Liver (tissue), 9 donors: ENCODE measurements around the gene KCNA5. TPM values are rescaled to one million over a fixed set of nuclear protein-coding genes. Genes with fewer than 3 reads are reported as not detected.

Experiments used
- DNase-seq: peaks from one replicate; pipeline ENCODE4 v3.0.0-alpha.2; 2017; ENCODE audit warnings: low spot score
- H3K27ac ChIP-seq, 2 donors: one replicate each; pipeline ENCODE4 v1.7.0; 2013; ENCODE audit warnings: inconsistent platforms in 2 of 2, low read length in 2 of 2, control low read depth in 1 of 2, low read depth in 1 of 2, mild to moderate bottlenecking in 1 of 2
- H3K27me3 ChIP-seq, 4 donors: one replicate each; pipeline versions ENCODE4 v1.6.1 to v1.7.0; 2013; ENCODE audit warnings: low read length in 3 of 4, inconsistent platforms in 1 of 4, mild to moderate bottlenecking in 1 of 4, moderate library complexity in 1 of 4; ENCODE audit not compliant: control insufficient read depth in 4 of 4, insufficient read depth in 4 of 4
- H3K36me3 ChIP-seq, 4 donors: one replicate each; pipeline versions ENCODE4 v1.6.1 to v1.7.0; 2013; ENCODE audit warnings: low read length in 3 of 4, mild to moderate bottlenecking in 3 of 4, low read depth in 1 of 4, moderate library complexity in 1 of 4; ENCODE audit not compliant: control insufficient read depth in 4 of 4, insufficient read depth in 3 of 4
- H3K4me1 ChIP-seq, 4 donors: one replicate each; pipeline versions ENCODE4 v1.6.1 to v1.7.0; 2013; ENCODE audit warnings: low read length in 3 of 4, mild to moderate bottlenecking in 3 of 4, moderate library complexity in 1 of 4; ENCODE audit not compliant: control insufficient read depth in 4 of 4, insufficient read depth in 4 of 4
- H3K4me3 ChIP-seq, 3 donors: one replicate each; pipeline versions ENCODE4 v1.6.1 to v1.7.0; 2013; ENCODE audit warnings: low read length in 3 of 3, control low read depth in 1 of 3, low read depth in 1 of 3, mild to moderate bottlenecking in 1 of 3
- H3K9ac ChIP-seq, 2 donors: one replicate each; pipeline ENCODE4 v1.7.0; 2013; ENCODE audit warnings: low read length in 2 of 2, mild to moderate bottlenecking in 2 of 2, moderate library complexity in 2 of 2, control low read depth in 1 of 2, low read depth in 1 of 2
- H3K9me3 ChIP-seq, 4 donors: one replicate each; pipeline versions ENCODE4 v1.6.1 to v1.7.0; 2013; ENCODE audit warnings: low read length in 3 of 4; ENCODE audit not compliant: control insufficient read depth in 4 of 4
- EGR1 ChIP-seq, 2 donors: IDR thresholded peaks; 2 replicates each; pipeline ENCODE4 v1.6.1; 2016 to 2018; ENCODE audit warnings: antibody characterized with exemption in 2 of 2, low read depth in 2 of 2
- FOXA1 ChIP-seq: IDR thresholded peaks from 2 replicates; pipeline ENCODE4 v1.6.1; 2016; ENCODE audit warnings: antibody characterized with exemption
- FOXA2 ChIP-seq: IDR thresholded peaks from 2 replicates; pipeline ENCODE4 v1.6.1; 2016; ENCODE audit warnings: antibody characterized with exemption
- GABPA ChIP-seq, 2 donors: IDR thresholded peaks in 1 of 2; conservative IDR thresholded peaks in 1 of 2; 2 replicates each; pipeline ENCODE4 v1.6.1; 2016; ENCODE audit warnings: antibody characterized with exemption in 2 of 2, mild to moderate bottlenecking in 1 of 2, moderate library complexity in 1 of 2
- HNF4A ChIP-seq, 2 donors: conservative IDR thresholded peaks; 2 replicates each; pipeline ENCODE4 v1.6.1; 2016; ENCODE audit warnings: antibody characterized with exemption in 2 of 2, mild to moderate bottlenecking in 2 of 2
- HNF4G ChIP-seq: IDR thresholded peaks from 2 replicates; pipeline ENCODE4 v1.6.1; 2016; ENCODE audit warnings: antibody characterized with exemption
- JUND ChIP-seq, 2 donors: IDR thresholded peaks; 2 replicates each; pipeline ENCODE4 v1.6.1; 2016; ENCODE audit warnings: antibody characterized with exemption in 2 of 2
- NR2F2 ChIP-seq: IDR thresholded peaks from 2 replicates; pipeline ENCODE4 v1.6.1; 2016; ENCODE audit warnings: antibody characterized with exemption
- RAD21 ChIP-seq, 2 donors: IDR thresholded peaks; 2 replicates each; pipeline ENCODE4 v1.6.1; 2016; ENCODE audit warnings: antibody characterized with exemption in 2 of 2, mild to moderate bottlenecking in 2 of 2
- RXRA ChIP-seq, 2 donors: IDR thresholded peaks; 2 replicates each; pipeline ENCODE4 v1.6.1; 2017 to 2018; ENCODE audit warnings: antibody characterized with exemption in 2 of 2, mild to moderate bottlenecking in 1 of 2
- SP1 ChIP-seq: IDR thresholded peaks from 2 replicates; pipeline ENCODE4 v1.6.1; 2018; ENCODE audit warnings: antibody characterized with exemption, mild to moderate bottlenecking
- TAF1 ChIP-seq: conservative IDR thresholded peaks from 2 replicates; pipeline ENCODE4 v1.6.1; 2016; ENCODE audit warnings: antibody characterized with exemption, mild to moderate bottlenecking
- YY1 ChIP-seq: IDR thresholded peaks from 2 replicates; pipeline ENCODE4 v1.6.1; 2016; ENCODE audit warnings: antibody characterized with exemption, mild to moderate bottlenecking
- WGBS: extraction: QIAGEN DNeasy Blood & Tissue Kit; methylation state at CpG from one replicate; pipeline ENCODE4 v1.1.7; 2013; 5-methylcytosine and 5-hydroxymethylcytosine counted together
- polyA plus RNA-seq, 2 donors: library from polyadenylated mRNA; stranded (reverse) in 1 of 2; unstranded in 1 of 2; fragments of 200-250 nt in 1 of 2; fragments of >200 nt in 1 of 2; fragmentation: Nextera tagmentation in 1 of 2; extraction: Ambion mirVana in 1 of 2; gene quantifications; one replicate each; pipeline versions ENCODE4 v1.2.1 to v1.2.3, GENCODE V29; 2013 to 2015
- total RNA-seq, 2 donors: library from RNA; depleted of rRNA; stranded (reverse); fragments of >200 nt; gene quantifications; one replicate each; pipeline ENCODE4 v1.2.3, GENCODE V29; 2014
- TF ChIP-seq, protein P1 (sequence below): IDR thresholded peaks from 2 replicates; pipeline ENCODE4 v1.6.1; 2016; ENCODE audit warnings: antibody characterized with exemption, mild to moderate bottlenecking
- TF ChIP-seq, protein P2 (sequence below): IDR thresholded peaks from 2 replicates; pipeline ENCODE4 v1.6.1; 2016; ENCODE audit warnings: antibody characterized with exemption
- TF ChIP-seq, protein P3 (sequence below): IDR thresholded peaks from 2 replicates; pipeline ENCODE4 v1.6.1; 2016; ENCODE audit warnings: antibody characterized with exemption
- TF ChIP-seq, protein P4 (sequence below): fragments of 150-350 bp; IDR thresholded peaks from 2 replicates; pipeline ENCODE4 v1.5.1; 2017; ENCODE audit warnings: improper control_type of control experiment, low read depth, low read length; ENCODE audit not compliant: missing input control
- TF ChIP-seq, protein P5 (sequence below): IDR thresholded peaks from 2 replicates; pipeline ENCODE4 v1.6.1; 2016; ENCODE audit warnings: antibody characterized with exemption
- donor health status: healthy.
- donor health status: healthy.
- donor health status: healthy.
- donor health status: healthy.
- donor health status: healthy.

The KCNA5 gene
- total and polyA plus RNA-seq, 4 donors: 0.09 to 0.42 (median 0.12) TPM; not detected in 1

DNA sequence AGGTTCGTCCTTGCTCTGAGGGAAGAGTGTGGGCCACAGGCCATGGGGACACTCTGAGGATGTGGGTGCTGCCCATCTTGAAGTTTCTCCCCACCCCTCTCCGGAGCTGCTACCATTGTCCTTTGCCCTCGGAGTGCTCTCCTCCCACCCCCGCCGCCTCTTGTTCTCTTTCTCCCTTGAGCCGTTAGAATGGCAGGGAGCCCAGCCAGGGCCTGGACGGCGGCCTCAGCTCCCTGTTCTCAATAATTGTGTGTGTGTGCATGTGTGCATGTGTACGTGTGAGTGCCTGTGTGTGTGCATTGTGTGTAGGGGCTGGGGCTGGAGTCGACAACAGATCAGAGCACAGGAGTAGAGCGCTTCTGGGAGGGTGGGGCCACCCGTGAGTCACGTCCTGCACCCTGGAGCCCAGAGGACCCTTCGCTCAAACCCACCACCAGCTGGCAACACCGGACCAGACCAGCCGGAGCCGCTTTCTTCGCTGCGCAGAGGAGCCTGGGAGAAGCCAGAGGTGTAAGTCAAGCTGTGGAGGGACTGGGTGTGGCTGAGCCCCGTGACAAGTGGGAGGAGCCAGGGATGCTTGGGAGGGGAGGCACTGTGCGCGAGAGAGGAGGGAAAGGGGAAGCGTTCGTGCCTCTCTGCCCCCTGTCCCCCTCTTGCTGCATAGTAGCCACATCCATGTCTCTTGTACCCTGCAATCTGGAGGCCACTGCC lies 25.9 kb upstream of the KCNA5 start:
- H3K27me3 ChIP-seq: no peaks in the 10 kb centered on the region
- H3K27ac ChIP-seq: no peak overlapping the region
- H3K36me3 ChIP-seq: no peaks in the 10 kb centered on the region
- no peak overlapping the region for H3K9ac ChIP-seq
- DNase-seq: no peak
- H3K4me3 ChIP-seq: no peak overlapping the region
- 75% methylated on average over 24 of the region's 24 CpGs for WGBS
- TF ChIP-seq NR2F2 (no peak), YY1 (no peak), FOXA2 (no peak), EGR1 (IDR thresholded peaks at IDR 0.05; ENCODE audit: low read depth in 2 of 2) (no peak), HNF4A (conservative IDR thresholded peaks at IDR 0.05) (no peak), GABPA (IDR thresholded peaks at IDR 0.05 in 1 of 2, conservative IDR thresholded peaks at IDR 0.05 in 1 of 2) (no peak)
- TF ChIP-seq, protein P1, sequence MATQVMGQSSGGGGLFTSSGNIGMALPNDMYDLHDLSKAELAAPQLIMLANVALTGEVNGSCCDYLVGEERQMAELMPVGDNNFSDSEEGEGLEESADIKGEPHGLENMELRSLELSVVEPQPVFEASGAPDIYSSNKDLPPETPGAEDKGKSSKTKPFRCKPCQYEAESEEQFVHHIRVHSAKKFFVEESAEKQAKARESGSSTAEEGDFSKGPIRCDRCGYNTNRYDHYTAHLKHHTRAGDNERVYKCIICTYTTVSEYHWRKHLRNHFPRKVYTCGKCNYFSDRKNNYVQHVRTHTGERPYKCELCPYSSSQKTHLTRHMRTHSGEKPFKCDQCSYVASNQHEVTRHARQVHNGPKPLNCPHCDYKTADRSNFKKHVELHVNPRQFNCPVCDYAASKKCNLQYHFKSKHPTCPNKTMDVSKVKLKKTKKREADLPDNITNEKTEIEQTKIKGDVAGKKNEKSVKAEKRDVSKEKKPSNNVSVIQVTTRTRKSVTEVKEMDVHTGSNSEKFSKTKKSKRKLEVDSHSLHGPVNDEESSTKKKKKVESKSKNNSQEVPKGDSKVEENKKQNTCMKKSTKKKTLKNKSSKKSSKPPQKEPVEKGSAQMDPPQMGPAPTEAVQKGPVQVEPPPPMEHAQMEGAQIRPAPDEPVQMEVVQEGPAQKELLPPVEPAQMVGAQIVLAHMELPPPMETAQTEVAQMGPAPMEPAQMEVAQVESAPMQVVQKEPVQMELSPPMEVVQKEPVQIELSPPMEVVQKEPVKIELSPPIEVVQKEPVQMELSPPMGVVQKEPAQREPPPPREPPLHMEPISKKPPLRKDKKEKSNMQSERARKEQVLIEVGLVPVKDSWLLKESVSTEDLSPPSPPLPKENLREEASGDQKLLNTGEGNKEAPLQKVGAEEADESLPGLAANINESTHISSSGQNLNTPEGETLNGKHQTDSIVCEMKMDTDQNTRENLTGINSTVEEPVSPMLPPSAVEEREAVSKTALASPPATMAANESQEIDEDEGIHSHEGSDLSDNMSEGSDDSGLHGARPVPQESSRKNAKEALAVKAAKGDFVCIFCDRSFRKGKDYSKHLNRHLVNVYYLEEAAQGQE: no peak
- TF ChIP-seq, protein P2, sequence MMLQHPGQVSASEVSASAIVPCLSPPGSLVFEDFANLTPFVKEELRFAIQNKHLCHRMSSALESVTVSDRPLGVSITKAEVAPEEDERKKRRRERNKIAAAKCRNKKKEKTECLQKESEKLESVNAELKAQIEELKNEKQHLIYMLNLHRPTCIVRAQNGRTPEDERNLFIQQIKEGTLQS: no peak
- no peaks in the 10 kb centered on the region for H3K9me3 ChIP-seq
- no peaks in the 10 kb centered on the region for H3K4me1 ChIP-seq

DNA sequence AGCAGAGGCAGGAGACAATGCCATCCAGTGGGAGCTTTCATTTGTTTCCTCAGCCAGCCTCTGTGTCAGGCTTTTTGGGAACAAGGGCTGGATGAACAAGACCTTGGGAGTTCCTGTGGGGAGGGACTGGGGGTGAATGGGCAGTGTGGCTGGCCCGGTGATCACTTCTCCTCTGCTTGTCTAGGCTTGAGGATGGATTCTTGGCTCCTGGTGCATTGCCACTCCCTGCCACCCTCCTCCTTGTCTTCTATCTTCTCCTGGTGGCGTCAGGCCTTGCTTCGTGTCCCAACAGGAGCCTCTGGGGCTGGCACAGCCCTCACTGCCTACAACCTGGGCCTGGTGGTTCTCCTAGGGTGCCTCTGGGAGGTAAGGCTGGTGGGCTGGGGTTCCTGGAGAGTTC lies 25.0 kb upstream of the KCNA5 start:
- Histone ChIP-seq H3K27me3 (no peaks in the 10 kb centered on the region), H3K36me3 (no peaks in the 10 kb centered on the region), H3K9ac (no peak overlapping the region), H3K4me1 (no peaks in the 10 kb centered on the region), H3K27ac (no peak overlapping the region), H3K4me3 (no peak overlapping the region), H3K9me3 (no peaks in the 10 kb centered on the region)
- no peak for DNase-seq
- WGBS: 71% methylated on average over 3 of the region's 3 CpGs
- TF ChIP-seq, protein P1: no peak
- TF ChIP-seq FOXA1: no peak
- no peak for TF ChIP-seq FOXA2
- TF ChIP-seq JUND (IDR thresholded peaks at IDR 0.05): no peak
- TF ChIP-seq SP1: no peak
- TF ChIP-seq, protein P2: no peak
- TF ChIP-seq, protein P3, sequence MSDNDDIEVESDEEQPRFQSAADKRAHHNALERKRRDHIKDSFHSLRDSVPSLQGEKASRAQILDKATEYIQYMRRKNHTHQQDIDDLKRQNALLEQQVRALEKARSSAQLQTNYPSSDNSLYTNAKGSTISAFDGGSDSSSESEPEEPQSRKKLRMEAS: no peak
- no peak for TF ChIP-seq EGR1 (IDR thresholded peaks at IDR 0.05; ENCODE audit: low read depth in 2 of 2)
- TF ChIP-seq, protein P4, sequence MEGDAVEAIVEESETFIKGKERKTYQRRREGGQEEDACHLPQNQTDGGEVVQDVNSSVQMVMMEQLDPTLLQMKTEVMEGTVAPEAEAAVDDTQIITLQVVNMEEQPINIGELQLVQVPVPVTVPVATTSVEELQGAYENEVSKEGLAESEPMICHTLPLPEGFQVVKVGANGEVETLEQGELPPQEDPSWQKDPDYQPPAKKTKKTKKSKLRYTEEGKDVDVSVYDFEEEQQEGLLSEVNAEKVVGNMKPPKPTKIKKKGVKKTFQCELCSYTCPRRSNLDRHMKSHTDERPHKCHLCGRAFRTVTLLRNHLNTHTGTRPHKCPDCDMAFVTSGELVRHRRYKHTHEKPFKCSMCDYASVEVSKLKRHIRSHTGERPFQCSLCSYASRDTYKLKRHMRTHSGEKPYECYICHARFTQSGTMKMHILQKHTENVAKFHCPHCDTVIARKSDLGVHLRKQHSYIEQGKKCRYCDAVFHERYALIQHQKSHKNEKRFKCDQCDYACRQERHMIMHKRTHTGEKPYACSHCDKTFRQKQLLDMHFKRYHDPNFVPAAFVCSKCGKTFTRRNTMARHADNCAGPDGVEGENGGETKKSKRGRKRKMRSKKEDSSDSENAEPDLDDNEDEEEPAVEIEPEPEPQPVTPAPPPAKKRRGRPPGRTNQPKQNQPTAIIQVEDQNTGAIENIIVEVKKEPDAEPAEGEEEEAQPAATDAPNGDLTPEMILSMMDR: no peak
- no peak for TF ChIP-seq GABPA (IDR thresholded peaks at IDR 0.05 in 1 of 2, conservative IDR thresholded peaks at IDR 0.05 in 1 of 2)
- TF ChIP-seq, protein P5, sequence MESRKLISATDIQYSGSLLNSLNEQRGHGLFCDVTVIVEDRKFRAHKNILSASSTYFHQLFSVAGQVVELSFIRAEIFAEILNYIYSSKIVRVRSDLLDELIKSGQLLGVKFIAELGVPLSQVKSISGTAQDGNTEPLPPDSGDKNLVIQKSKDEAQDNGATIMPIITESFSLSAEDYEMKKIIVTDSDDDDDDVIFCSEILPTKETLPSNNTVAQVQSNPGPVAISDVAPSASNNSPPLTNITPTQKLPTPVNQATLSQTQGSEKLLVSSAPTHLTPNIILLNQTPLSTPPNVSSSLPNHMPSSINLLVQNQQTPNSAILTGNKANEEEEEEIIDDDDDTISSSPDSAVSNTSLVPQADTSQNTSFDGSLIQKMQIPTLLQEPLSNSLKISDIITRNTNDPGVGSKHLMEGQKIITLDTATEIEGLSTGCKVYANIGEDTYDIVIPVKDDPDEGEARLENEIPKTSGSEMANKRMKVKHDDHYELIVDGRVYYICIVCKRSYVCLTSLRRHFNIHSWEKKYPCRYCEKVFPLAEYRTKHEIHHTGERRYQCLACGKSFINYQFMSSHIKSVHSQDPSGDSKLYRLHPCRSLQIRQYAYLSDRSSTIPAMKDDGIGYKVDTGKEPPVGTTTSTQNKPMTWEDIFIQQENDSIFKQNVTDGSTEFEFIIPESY: no peak
- TF ChIP-seq HNF4A (conservative IDR thresholded peaks at IDR 0.05): no peak
- no peak for TF ChIP-seq RXRA (IDR thresholded peaks at IDR 0.05)
- no peak for TF ChIP-seq NR2F2
- TF ChIP-seq HNF4G: no peak
- TF ChIP-seq YY1: no peak
- TF ChIP-seq TAF1: no peak
- no peak for TF ChIP-seq RAD21 (IDR thresholded peaks at IDR 0.05)
